ENCODE data around the gene WDR93. TPM values are rescaled to one million over a fixed set of nuclear protein-coding genes. Genes with fewer than 3 reads are reported as not detected.

The WDR93 gene
- total and polyA plus RNA-seq, 8 donors, result 0.20 to 2.1 (median 1.4) TPM

DNA sequence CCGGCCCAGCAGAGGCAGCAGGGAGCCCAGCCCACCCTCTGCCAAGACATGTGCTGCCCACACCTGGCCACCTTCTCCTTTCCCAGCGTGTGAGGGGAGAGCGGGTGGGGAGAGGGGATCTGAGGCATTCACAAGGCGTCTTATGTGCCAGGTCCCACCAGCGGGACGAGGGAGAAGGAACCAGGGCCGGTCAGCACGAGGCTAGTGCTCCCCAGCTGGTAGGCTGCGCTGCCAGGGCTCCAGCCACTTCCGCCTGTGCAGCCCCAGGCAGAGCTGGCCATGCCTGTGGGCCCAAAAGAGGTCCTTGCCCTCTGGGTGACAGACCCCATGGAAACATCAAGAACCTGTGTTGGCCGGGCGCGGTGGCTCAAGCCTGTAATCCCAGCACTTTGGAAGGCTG, 54.5 kb downstream of the WDR93 start:
- Histone ChIP-seq H3K36me3 (no peaks in the 10 kb centered on the region), H3K27me3 (peaks cover 7 to 42% of the 10 kb centered on the region in 2 donors), H3K4me3 (no peak overlapping the region), H3K9me3 (no peaks in the 10 kb centered on the region), H3K4me1 (peaks cover 0 to 4% of the 10 kb centered on the region in 2 donors), H3K27ac (no peak overlapping the region)
- ATAC-seq (no peak), DNase-seq (no peak)
- intact Hi-C loops (cut with DNase I), result no loop called here
- TF ChIP-seq, protein P1, sequence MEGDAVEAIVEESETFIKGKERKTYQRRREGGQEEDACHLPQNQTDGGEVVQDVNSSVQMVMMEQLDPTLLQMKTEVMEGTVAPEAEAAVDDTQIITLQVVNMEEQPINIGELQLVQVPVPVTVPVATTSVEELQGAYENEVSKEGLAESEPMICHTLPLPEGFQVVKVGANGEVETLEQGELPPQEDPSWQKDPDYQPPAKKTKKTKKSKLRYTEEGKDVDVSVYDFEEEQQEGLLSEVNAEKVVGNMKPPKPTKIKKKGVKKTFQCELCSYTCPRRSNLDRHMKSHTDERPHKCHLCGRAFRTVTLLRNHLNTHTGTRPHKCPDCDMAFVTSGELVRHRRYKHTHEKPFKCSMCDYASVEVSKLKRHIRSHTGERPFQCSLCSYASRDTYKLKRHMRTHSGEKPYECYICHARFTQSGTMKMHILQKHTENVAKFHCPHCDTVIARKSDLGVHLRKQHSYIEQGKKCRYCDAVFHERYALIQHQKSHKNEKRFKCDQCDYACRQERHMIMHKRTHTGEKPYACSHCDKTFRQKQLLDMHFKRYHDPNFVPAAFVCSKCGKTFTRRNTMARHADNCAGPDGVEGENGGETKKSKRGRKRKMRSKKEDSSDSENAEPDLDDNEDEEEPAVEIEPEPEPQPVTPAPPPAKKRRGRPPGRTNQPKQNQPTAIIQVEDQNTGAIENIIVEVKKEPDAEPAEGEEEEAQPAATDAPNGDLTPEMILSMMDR (IDR thresholded peaks at IDR 0.05), result no peak

DNA sequence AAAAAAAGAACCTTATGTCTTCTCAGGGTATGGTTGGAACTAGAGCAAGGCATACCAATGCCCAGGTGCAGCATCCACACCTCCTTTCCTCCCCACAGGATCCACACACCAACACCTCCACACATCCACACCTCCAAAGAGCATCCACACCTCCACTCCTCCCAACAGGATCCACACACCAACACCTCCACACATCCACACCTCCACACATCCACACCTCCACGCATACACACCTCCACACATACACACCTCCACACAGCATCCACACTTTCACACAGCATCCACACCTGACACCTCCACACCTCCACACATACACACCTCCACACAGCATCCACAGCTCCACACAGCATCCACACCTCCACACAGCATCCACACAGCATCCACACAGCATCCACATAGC, 55.2 kb downstream of the WDR93 start:
- DNase-seq (no peak), ATAC-seq (no peak)
- H3K27me3 ChIP-seq, result peaks cover 10 to 47% of the 10 kb centered on the region in 2 donors
- no peaks in the 10 kb centered on the region for H3K9me3 ChIP-seq
- TF ChIP-seq, protein P1 (IDR thresholded peaks at IDR 0.05), result no peak
- H3K4me3 ChIP-seq, result no peak overlapping the region
- no peak overlapping the region for H3K27ac ChIP-seq
- intact Hi-C loops (cut with DNase I), result no loop called here
- no peaks in the 10 kb centered on the region for H3K36me3 ChIP-seq
- H3K4me1 ChIP-seq, result peaks cover 0 to 10% of the 10 kb centered on the region in 2 donors

DNA sequence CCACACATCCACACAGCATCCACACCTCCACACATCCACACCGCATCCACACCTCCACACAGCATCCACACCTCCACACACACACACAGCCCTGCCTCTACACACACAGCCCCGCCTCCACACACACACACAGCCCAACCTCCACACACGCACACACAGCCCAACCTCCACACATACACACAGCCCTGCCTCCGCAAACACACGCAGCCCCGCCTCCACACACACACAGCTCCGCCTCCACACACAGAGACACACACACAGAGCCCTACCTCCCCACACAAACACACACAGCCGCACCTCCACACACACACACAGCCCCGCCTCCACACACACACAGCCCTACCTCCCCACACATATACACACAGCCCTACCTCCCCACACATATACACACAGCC, 55.8 kb downstream of the WDR93 start:
- H3K27me3 ChIP-seq, result peaks cover 10 to 51% of the 10 kb centered on the region in 2 donors
- no peak for ATAC-seq
- TF ChIP-seq, protein P1 (IDR thresholded peaks at IDR 0.05), result no peak
- peaks cover 3 to 15% of the 10 kb centered on the region in 2 donors for H3K4me1 ChIP-seq
- DNase-seq, result no peak
- no peaks in the 10 kb centered on the region for H3K9me3 ChIP-seq
- H3K4me3 ChIP-seq, result no peak overlapping the region
- H3K27ac ChIP-seq, result no peak overlapping the region
- intact Hi-C loops (cut with DNase I), result no loop called here
- no peaks in the 10 kb centered on the region for H3K36me3 ChIP-seq

DNA sequence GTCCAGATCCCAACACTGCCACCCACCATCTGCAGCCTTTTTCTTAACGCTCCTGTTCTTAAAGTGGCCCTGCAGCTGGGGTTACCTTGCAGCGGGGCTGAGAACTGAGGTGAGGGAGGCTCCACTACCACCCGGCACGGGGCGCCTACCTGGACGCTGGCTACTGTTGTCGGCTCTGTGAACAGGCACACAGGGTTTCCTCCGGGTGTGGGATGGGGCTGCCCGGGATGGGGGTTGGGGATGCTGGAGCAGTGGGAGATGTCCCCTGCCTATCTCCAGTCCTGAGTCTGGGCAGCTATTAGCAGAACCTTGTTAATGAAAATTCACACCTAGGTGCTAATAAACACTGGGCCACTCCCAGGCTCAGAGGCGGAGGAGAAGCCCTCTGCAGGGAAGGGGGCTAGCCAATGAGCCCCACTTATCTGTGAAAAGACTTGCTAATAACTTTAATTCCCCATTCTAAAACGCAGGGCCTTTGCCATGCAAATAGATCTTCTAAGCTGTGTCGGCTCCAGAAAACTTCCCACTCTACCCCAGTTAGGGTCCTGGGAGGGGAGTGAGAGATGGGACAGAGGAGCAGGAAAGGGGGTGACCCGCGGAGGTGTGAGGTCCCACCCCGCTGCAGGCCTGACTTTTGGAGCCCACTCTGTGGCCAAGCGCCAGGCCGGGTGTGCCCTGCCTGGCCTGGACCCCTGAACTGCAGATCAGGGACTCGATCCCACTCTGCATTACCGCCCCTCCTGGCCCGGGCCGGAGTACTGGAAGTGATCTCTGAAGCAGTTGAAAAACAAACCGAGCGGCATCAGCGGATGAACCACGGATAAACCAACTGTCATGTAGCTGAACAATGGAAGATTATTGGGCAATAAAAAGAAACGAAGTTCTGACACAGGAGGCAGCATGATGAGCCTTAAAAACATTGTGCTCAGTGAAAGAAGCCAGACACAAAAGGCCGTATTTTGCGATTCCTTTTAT, 57.4 kb downstream of the WDR93 start:
- intact Hi-C loops (cut with DNase I), result no loop called here
- H3K27ac ChIP-seq, result no peak overlapping the region
- ATAC-seq, result no peak
- H3K27me3 ChIP-seq, result peaks cover 10 to 61% of the 10 kb centered on the region in 2 donors
- H3K4me3 ChIP-seq, result no peak overlapping the region
- no peaks in the 10 kb centered on the region for H3K36me3 ChIP-seq
- H3K9me3 ChIP-seq, result no peaks in the 10 kb centered on the region
- H3K4me1 ChIP-seq, result peaks cover 4 to 17% of the 10 kb centered on the region in 2 donors
- peak in 1 of 4 donors; percentile 75 for DNase-seq
- TF ChIP-seq, protein P1 (IDR thresholded peaks at IDR 0.05), result no peak

DNA sequence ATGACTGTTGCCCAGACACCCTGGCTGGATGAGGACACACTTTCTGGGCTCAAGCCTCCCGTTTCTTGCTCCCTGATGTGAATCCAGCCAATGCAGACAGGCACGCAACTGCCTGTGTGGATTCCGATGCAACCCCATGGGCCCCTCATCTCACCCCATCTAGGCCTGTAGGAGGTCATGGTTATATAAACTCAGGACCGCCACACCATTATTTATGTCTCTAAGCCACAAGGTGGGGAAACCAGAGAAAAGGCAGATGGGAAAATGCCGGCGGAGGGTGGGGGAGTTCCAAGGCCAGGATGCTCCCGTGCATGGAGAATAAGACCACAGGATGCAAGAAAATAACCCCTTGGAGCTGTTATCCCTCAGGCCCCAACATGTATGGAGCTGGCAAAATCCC, 58.4 kb downstream of the WDR93 start:
- H3K36me3 ChIP-seq, result no peaks in the 10 kb centered on the region
- peaks cover 10 to 68% of the 10 kb centered on the region in 2 donors for H3K27me3 ChIP-seq
- H3K27ac ChIP-seq, result no peak overlapping the region
- peaks cover 4 to 17% of the 10 kb centered on the region in 2 donors for H3K4me1 ChIP-seq
- DNase-seq (no peak), ATAC-seq (no peak)
- H3K9me3 ChIP-seq, result no peaks in the 10 kb centered on the region
- H3K4me3 ChIP-seq, result no peak overlapping the region
- TF ChIP-seq, protein P1 (IDR thresholded peaks at IDR 0.05), result no peak
- intact Hi-C loops (cut with DNase I), result no loop called here
